Measurements from ENCODE around the gene CFAP20. TPM values are rescaled to one million over a fixed set of nuclear protein-coding genes. Genes with fewer than 3 reads are reported as not detected.
A peak's percentile ranks its signal among the peaks of the same experiment; 100 is the strongest.
"Not testable (repeated sequence)": the region's sequence is repeated elsewhere in the genome, so short reads cannot be mapped to it uniquely, and the experiment has no call there.

CFAP20 gene
- total RNA-seq, 2 donors from 2014 or later: 121 to 195 TPM

GRCh38 chr16:58099097-58099955 is 29.9 kb downstream of the CFAP20 start:
- Mint-ChIP-seq H3K4me3 (no peak overlapping the region), H3K4me1 (peaks cover 3% of the 10 kb centered on the region), H3K27ac (no peak overlapping the region), H3K36me3 (ENCODE audit: low read depth) (peaks cover 4% of the 10 kb centered on the region), H3K27me3 (peaks cover 17% of the 10 kb centered on the region)
- no peaks in the 10 kb centered on the region for H3K9me3 ChIP-seq (ENCODE audit: control insufficient read depth, low read length, poor library complexity, severe bottlenecking)
- ATAC-seq (no peak), DNase-seq (no peak)

GRCh38 chr16:58098207-58099096 is 30.7 kb downstream of the CFAP20 start:
- ATAC-seq (no peak), DNase-seq (no peak)
- H3K9me3 ChIP-seq (ENCODE audit: control insufficient read depth, low read length, poor library complexity, severe bottlenecking): no peaks in the 10 kb centered on the region
- H3K4me1 Mint-ChIP-seq: peaks cover 3% of the 10 kb centered on the region
- H3K4me3 Mint-ChIP-seq: no peak overlapping the region
- H3K27ac Mint-ChIP-seq: peak overlapping the region; percentile 65
- H3K36me3 Mint-ChIP-seq (ENCODE audit: low read depth): peaks cover 4% of the 10 kb centered on the region
- H3K27me3 Mint-ChIP-seq: peaks cover 17% of the 10 kb centered on the region

GRCh38 chr16:58096249-58096648 is 32.9 kb downstream of the CFAP20 start:
- no peak for DNase-seq
- no peak for ATAC-seq
- Mint-ChIP-seq H3K27me3 (peaks cover 17% of the 10 kb centered on the region), H3K4me1 (peaks cover 6% of the 10 kb centered on the region), H3K4me3 (no peak overlapping the region), H3K27ac (no peak overlapping the region), H3K36me3 (ENCODE audit: low read depth) (peaks cover 4% of the 10 kb centered on the region)
- no peaks in the 10 kb centered on the region for H3K9me3 ChIP-seq (ENCODE audit: control insufficient read depth, low read length, poor library complexity, severe bottlenecking)

- not testable (repeated sequence) for ATAC-seq; H3K36me3 Mint-ChIP-seq (ENCODE audit: low read depth); DNase-seq; H3K27ac Mint-ChIP-seq; H3K9me3 ChIP-seq (ENCODE audit: control insufficient read depth, low read length, poor library complexity, severe bottlenecking); H3K4me1 Mint-ChIP-seq; H3K4me3 Mint-ChIP-seq
- peaks cover 17% of the 10 kb centered on the region for H3K27me3 Mint-ChIP-seq
Observed at GRCh38 chr16:58095575-58095960, 33.6 kb downstream of the CFAP20 start.

- H3K36me3 Mint-ChIP-seq (ENCODE audit: low read depth): peaks cover 2% of the 10 kb centered on the region
- H3K9me3 ChIP-seq (ENCODE audit: control insufficient read depth, low read length, poor library complexity, severe bottlenecking): no peaks in the 10 kb centered on the region
- H3K4me3 Mint-ChIP-seq: no peak overlapping the region
- peaks cover 17% of the 10 kb centered on the region for H3K27me3 Mint-ChIP-seq
- DNase-seq (no peak), ATAC-seq (no peak)
- H3K27ac Mint-ChIP-seq: no peak overlapping the region
- H3K4me1 Mint-ChIP-seq: peaks cover 3% of the 10 kb centered on the region
Observed at GRCh38 chr16:58094791-58095574, 34.2 kb downstream of the CFAP20 start.

- Mint-ChIP-seq H3K36me3 (ENCODE audit: low read depth) (peaks cover 2% of the 10 kb centered on the region), H3K4me1 (peaks cover 3% of the 10 kb centered on the region), H3K4me3 (no peak overlapping the region), H3K27me3 (peaks cover 17% of the 10 kb centered on the region), H3K27ac (no peak overlapping the region)
- H3K9me3 ChIP-seq (ENCODE audit: control insufficient read depth, low read length, poor library complexity, severe bottlenecking): no peaks in the 10 kb centered on the region
- DNase-seq: no peak
- ATAC-seq: no peak
Observed at GRCh38 chr16:58094026-58094425, 35.2 kb downstream of the CFAP20 start.

GRCh38 chr16:58090396-58090795 is 38.8 kb downstream of the CFAP20 start:
- H3K27ac Mint-ChIP-seq; H3K36me3 Mint-ChIP-seq (ENCODE audit: low read depth); DNase-seq; ATAC-seq; H3K9me3 ChIP-seq (ENCODE audit: control insufficient read depth, low read length, poor library complexity, severe bottlenecking); H3K27me3 Mint-ChIP-seq; H3K4me3 Mint-ChIP-seq; H3K4me1 Mint-ChIP-seq: not testable (repeated sequence)

GRCh38 chr16:58088091-58088490 is 41.1 kb downstream of the CFAP20 start:
- Mint-ChIP-seq H3K36me3 (ENCODE audit: low read depth) (no peaks in the 10 kb centered on the region), H3K4me3 (no peak overlapping the region), H3K4me1 (peaks cover 3% of the 10 kb centered on the region), H3K27me3 (peaks cover 6% of the 10 kb centered on the region), H3K27ac (no peak overlapping the region)
- no peaks in the 10 kb centered on the region for H3K9me3 ChIP-seq (ENCODE audit: control insufficient read depth, low read length, poor library complexity, severe bottlenecking)
- ATAC-seq: no peak
- no peak for DNase-seq

GRCh38 chr16:58087209-58087913 is 41.8 kb downstream of the CFAP20 start:
- Mint-ChIP-seq H3K4me1 (peaks cover 1% of the 10 kb centered on the region), H3K27me3 (peaks cover 6% of the 10 kb centered on the region), H3K36me3 (ENCODE audit: low read depth) (peaks cover 2% of the 10 kb centered on the region), H3K27ac (no peak overlapping the region), H3K4me3 (no peak overlapping the region)
- no peaks in the 10 kb centered on the region for H3K9me3 ChIP-seq (ENCODE audit: control insufficient read depth, low read length, poor library complexity, severe bottlenecking)
- DNase-seq: no peak
- no peak for ATAC-seq

- H3K9me3 ChIP-seq (ENCODE audit: control insufficient read depth, low read length, poor library complexity, severe bottlenecking): no peaks in the 10 kb centered on the region
- DNase-seq (no peak), ATAC-seq (no peak)
- H3K27me3 Mint-ChIP-seq: peaks cover 6% of the 10 kb centered on the region
- no peak overlapping the region for H3K27ac Mint-ChIP-seq
- H3K4me3 Mint-ChIP-seq: no peak overlapping the region
- H3K36me3 Mint-ChIP-seq (ENCODE audit: low read depth): peaks cover 2% of the 10 kb centered on the region
- H3K4me1 Mint-ChIP-seq: no peaks in the 10 kb centered on the region
Observed at GRCh38 chr16:58086381-58087208, 42.6 kb downstream of the CFAP20 start.

- H3K9me3 ChIP-seq (ENCODE audit: control insufficient read depth, low read length, poor library complexity, severe bottlenecking): no peaks in the 10 kb centered on the region
- DNase-seq (no peak), ATAC-seq (no peak)
- H3K4me1 Mint-ChIP-seq: no peaks in the 10 kb centered on the region
- no peak overlapping the region for H3K27ac Mint-ChIP-seq
- peaks cover 2% of the 10 kb centered on the region for H3K36me3 Mint-ChIP-seq (ENCODE audit: low read depth)
- H3K4me3 Mint-ChIP-seq: no peak overlapping the region
- H3K27me3 Mint-ChIP-seq: peaks cover 6% of the 10 kb centered on the region
Observed at GRCh38 chr16:58085584-58086251, 43.5 kb downstream of the CFAP20 start.
